Measurements from ENCODE around the gene CHTOP.
"Not testable (repeated sequence)": the region's sequence is repeated elsewhere in the genome, so short reads cannot be mapped to it uniquely, and the experiment has no call there.

CHTOP gene

GRCh38 chr1:153663211-153663610 lies 29.3 kb downstream of the CHTOP start:
- no peak for DNase-seq

DNA sequence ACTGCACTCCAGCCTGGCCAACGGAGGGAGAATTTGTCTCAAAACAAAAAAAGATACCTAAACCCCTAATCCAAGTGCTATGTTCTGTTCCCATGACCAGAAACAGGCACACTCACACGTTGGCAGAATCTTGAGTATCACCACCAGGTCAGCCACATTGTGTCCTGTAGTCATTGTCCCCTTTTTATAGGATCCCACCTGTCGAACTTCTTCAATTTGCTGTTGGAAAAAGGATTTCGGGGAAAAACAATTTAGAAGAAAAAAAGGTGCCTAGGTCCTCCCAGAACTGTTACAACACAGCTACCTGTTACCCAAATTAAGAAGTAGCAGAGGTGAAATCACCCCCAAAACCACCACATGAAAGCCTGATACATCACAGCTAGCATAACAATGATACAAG lies 33.6 kb downstream of the CHTOP start:
- no peak for DNase-seq

GRCh38 chr1:153668672-153669071 lies 34.8 kb downstream of the CHTOP start:
- not testable (repeated sequence) for DNase-seq

DNA sequence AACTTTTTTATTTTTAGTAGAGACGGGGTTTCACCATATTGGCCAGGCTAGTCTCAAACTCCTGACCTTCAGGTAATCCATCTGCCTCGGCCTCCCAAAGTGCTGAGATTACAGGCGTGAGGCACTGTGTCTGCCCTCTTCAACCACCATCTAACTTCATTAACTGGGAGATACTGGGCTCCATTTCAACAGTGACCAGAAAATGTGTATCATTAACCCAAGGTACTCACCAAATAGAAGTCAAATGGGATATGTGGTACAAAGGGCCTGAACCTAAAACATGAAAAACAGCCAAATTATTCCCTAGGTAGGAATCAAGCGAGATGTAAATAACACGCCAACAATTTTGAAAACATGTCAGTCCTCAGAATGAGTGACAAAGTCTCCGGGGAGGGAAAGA lies 35.7 kb downstream of the CHTOP start:
- DNase-seq = no peak

GRCh38 chr1:153670257-153670858 lies 36.5 kb downstream of the CHTOP start:
- no peak for DNase-seq

DNA sequence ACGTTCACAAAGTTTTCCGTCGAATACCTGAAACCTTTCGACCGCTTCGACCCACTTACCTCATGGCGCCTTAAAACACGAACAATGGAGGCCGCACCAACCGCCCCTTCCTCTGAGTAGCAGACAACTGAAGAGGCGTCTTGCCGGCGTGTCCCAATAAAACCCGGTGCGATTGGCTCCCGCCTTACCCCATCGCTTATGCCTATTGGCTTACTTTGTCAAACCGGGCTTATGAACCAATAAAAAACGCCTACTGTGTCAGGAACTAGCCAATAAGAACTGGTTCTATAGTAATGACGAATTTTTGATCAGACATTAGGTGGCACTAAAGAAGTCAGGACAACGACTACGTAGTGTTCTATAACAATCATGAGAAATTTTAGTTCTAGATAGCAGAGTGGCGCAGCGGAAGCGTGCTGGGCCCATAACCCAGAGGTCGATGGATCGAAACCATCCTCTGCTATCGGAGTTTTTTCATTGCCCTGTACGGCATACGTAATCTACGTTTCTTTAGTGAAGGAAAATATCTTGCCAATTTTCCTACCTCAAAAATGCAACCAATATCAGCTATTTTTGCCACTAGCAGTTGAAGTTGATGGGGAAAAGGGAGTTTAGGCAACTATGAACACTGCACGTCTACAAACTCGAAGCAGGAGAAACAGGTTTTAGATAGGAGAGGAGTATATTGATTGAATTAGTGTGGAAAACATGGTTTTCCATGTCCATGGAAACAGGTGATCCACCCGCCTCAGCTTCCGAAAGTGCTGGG lies 37.2 kb downstream of the CHTOP start, which contains the start of gene ILF2:
ILF2 (minus strand) TSS at position 135 of the 769 bp plus-strand sequence; CDS start at position 64, 71 bp downstream.
- peak; percentile 96 for DNase-seq

DNA sequence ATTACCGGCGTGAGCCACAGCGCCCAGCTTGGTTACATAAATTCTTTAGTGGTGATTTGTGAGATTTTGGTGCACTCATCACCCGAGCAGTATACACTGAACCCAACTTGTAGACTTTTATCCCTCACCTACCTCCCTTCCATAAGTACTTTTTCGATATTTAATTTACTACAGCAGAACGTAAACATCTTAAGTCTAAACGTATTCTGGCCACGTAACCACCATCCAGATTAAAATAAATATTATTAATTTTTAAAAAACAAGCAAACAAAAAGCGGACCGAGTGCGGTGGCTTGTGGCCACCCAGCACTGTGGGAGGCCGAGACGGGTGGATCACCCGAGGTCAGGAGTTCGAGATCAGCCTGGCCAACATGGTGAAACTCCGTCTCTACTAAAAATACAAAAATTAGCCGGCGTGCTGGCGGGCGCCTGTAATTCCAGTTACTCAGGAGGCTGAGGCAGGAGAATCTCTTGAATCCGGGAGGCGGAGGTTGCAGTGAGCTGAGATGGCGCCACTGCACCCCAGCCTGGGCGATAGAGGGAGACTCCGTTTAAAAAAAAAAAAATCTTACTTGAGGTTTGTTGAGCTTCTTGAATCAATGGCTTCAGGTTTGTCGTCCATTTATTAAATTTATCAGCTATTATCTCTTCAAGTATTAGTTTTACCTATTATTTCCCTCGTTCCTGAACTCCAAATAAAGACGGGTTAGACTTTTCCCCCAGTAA lies 37.9 kb downstream of the CHTOP start:
- DNase-seq = peak; percentile 75

GRCh38 chr1:153673511-153673910 lies 39.6 kb downstream of the CHTOP start:
- no peak for DNase-seq

DNA sequence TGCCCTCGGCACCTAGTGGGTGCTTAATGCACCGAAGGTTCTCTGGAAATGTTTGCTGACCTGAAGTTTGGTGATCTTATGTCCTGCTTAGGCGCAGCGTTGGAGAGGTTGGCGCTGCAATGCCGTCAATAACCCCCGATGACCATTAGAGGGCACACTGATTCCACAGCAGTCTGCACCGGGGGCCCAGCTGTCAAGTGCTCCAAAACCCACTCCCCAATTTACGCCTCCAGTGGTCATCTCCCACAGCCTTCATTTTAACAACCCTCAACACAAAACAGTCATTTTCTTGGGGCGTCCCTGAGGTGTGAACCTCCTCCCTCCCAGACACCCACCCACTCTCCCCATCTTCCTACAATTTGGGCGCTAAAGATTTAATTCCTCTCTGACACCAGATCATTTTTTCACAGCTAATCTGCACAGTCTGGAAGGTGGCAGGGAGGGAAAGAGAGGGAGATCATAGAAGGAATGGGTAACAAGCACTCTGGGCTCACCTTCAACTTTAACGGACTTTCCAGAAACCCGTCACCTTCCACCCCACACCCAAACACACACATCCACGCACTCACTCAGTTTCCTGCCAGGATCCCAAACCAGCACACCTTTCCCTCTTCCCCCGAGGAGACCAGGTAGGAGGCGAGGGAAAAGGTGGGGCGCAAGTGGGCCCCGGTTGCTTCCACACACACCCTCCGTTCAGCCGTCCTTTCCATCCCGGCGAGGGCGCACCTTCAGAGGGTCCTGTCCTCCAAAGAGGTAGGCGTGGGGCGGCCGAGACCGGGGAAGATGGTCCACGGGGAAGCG lies 44.1 kb downstream of the CHTOP start:
- peak; percentile 69 for DNase-seq

DNA sequence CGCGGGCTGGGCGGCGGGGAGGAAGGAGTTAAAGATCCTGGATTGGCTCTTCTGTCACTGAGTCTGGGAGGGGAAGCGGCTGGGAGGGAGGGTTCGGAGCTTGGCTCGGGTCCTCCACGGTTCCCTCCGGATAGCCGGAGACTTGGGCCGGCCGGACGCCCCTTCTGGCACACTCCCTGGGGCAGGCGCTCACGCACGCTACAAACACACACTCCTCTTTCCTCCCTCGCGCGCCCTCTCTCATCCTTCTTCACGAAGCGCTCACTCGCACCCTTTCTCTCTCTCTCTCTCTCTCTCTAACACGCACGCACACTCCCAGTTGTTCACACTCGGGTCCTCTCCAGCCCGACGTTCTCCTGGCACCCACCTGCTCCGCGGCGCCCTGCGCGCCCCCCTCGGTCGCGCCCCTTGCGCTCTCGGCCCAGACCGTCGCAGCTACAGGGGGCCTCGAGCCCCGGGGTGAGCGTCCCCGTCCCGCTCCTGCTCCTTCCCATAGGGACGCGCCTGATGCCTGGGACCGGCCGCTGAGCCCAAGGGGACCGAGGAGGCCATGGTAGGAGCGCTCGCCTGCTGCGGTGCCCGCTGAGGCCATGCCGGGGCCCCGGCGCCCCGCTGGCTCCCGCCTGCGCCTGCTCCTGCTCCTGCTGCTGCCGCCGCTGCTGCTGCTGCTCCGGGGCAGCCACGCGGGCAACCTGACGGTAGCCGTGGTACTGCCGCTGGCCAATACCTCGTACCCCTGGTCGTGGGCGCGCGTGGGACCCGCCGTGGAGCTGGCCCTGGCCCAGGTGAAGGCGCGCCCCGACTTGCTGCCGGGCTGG lies 44.9 kb downstream of the CHTOP start, which contains the start of gene NPR1:
NPR1 (plus strand) TSS at position 170 of the 818 bp plus-strand sequence; CDS start at position 591, 421 bp downstream.
- DNase-seq = no peak

DNA sequence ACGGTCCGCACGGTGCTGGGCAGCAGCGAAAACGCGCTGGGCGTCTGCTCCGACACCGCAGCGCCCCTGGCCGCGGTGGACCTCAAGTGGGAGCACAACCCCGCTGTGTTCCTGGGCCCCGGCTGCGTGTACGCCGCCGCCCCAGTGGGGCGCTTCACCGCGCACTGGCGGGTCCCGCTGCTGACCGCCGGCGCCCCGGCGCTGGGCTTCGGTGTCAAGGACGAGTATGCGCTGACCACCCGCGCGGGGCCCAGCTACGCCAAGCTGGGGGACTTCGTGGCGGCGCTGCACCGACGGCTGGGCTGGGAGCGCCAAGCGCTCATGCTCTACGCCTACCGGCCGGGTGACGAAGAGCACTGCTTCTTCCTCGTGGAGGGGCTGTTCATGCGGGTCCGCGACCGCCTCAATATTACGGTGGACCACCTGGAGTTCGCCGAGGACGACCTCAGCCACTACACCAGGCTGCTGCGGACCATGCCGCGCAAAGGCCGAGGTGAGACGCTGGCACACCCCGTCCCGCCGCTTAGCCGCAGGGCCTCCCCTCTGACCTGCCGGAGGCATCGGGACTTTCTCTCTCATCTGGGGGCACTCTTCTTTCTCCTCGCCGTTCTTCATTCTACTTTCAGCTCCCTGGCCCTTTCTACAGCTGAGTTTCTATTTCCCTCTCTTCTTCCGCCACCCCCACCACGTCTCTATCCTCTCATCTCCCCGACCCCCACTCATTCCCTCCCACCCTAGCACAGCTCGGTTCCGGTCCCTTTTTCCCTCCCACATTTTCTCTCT lies 45.7 kb downstream of the CHTOP start:
- no peak for DNase-seq

- DNase-seq = no peak
These were observed 46.2 kb downstream of the CHTOP start for GRCh38 chr1:153680120-153680403.

GRCh38 chr1:153682730-153683129 lies 48.9 kb downstream of the CHTOP start:
- DNase-seq = no peak

DNA sequence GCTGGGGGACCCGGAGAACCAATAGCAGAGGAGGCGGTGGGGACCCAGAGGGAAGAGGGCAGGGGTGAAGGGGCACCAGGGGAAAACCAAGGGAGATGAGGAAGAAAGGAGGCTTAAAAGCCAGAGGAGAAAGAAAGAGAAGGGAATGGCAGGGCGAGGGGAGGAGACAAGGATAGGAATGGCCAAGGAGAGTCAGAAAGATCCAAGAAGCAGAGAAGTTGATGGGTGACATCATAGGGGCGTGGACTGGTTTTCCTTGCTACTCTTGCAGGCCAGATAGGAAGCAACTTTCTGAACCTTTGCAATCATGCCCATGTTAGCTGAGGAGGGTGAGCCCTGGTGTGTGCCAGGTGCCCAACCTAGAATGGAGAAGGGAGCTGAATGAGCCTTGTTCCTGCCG lies 50.0 kb downstream of the CHTOP start:
- no peak for DNase-seq

- no peak for DNase-seq
These were observed 51.0 kb downstream of the CHTOP start for GRCh38 chr1:153684892-153685291.

DNA sequence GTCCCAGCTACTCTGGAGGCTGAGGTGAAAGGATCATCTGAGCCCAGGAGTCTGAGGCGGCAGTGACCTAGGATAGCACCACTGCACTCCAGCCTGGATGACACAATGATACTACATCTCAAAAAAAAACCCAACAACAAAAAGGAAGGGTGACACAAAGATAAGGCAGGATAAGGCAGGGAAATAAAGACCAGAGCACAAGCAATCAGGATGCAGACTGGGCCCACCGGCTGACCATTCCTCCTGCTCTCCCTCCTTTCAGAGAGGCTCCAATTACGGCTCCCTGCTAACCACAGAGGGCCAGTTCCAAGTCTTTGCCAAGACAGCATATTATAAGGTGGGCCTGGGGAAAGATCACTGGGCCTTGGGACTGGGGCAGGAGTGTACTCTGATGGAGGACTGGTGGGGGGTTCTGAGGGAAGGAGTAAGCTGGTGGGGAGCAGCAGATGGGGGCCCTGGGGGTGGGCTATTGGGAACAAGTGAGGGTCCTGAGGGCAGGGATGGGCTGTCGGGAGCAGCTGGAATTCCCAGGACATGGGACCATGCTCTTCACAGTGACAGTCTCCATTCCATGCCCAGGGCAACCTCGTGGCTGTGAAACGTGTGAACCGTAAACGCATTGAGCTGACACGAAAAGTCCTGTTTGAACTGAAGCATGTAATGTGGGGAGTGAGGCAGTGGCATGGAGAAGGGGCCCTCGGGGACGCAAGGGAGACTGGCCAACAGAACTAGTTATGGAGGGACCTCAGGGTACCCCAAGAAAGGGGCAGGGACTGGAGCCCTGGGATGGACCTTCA lies 51.9 kb downstream of the CHTOP start:
- DNase-seq = no peak

GRCh38 chr1:153687346-153688125 lies 53.7 kb downstream of the CHTOP start:
- no peak for DNase-seq

GRCh38 chr1:153688276-153688675 lies 54.4 kb downstream of the CHTOP start:
- DNase-seq = no peak

DNA sequence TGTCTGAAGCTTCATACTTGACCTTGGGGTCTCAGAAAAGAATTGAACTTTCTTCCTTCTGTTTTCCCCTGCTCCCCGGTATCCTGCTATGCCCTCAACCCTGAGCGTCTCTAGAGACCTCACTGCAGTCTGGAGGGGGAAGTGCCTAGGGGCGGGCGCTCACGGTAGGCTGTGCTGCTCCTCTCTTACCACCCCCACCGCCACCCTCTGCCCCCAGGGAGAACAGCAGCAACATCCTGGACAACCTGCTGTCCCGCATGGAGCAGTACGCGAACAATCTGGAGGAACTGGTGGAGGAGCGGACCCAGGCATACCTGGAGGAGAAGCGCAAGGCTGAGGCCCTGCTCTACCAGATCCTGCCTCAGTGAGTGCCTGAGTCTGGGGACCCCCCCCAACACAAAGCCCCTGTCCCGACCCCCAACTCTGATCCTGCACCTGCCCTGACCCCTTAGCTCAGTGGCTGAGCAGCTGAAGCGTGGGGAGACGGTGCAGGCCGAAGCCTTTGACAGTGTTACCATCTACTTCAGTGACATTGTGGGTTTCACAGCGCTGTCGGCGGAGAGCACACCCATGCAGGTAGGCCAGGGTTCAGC lies 55.0 kb downstream of the CHTOP start:
- DNase-seq = no peak
